IMR-90 (cell line): ENCODE results near the gene GABRP. TPM values are rescaled to one million over a fixed set of nuclear protein-coding genes. Genes with fewer than 3 reads are reported as not detected.

Experiments used
- ATAC-seq: fragments of 200-7000 bp; cut with Tn5 transposase; 2 replicates; pipeline ENCODE4 v1.9.1; 2020; ENCODE audit warnings: low read depth, mild to moderate bottlenecking, moderate library complexity
- BruUV-seq: library from RNA; stranded (reverse); fragments of 400-500 nt; replicated peaks from 2 replicates; lab custom pipeline; 2021; lab: Mats Ljungman, UMichigan
- CTCF ChIA-PET: fragments of 300-600 bp; formaldehyde crosslinking; extraction: SDS; loops from one replicate; lab custom pipeline; 2021; ENCODE audit warnings: antibody characterized with exemption; lab: Yijun Ruan, JAX
- POLR2A ChIA-PET: fragments of 300-600 bp; sonication (Branson Sonifier 250); formaldehyde crosslinking; loops from one replicate; lab custom pipeline; 2022; ENCODE audit warnings: antibody characterized with exemption; ENCODE audit not compliant: unreplicated experiment; lab: Charles Lee
- DNase-seq: peaks from one replicate; pipeline ENCODE4 v3.0.0; 2013
- H2AFZ ChIP-seq: replicated peaks from 2 replicates; pipeline ENCODE3; 2013; ENCODE audit warnings: low read length, mild to moderate bottlenecking; ENCODE audit not compliant: poor library complexity
- H2AK5ac ChIP-seq: 2 replicates; pipeline ENCODE4 v1.6.1; 2013; ENCODE audit warnings: low read depth, low read length, inconsistent platforms
- H2AK9ac ChIP-seq: replicated peaks from 2 replicates; pipeline ENCODE3; 2013; ENCODE audit warnings: mild to moderate bottlenecking, low read depth, low read length, moderate library complexity; ENCODE audit not compliant: poor library complexity
- H2BK120ac ChIP-seq: 2 replicates; pipeline ENCODE4 v1.6.1; 2013; ENCODE audit warnings: low read depth, low read length, inconsistent platforms
- H2BK15ac ChIP-seq: 3 replicates; pipeline ENCODE4 v1.6.1; 2013; ENCODE audit warnings: low read depth, low read length, inconsistent platforms
- H2BK20ac ChIP-seq: 2 replicates; pipeline ENCODE4 v1.6.1; 2013; ENCODE audit warnings: low read depth, mild to moderate bottlenecking, inconsistent platforms, low read length, moderate library complexity
- H2BK5ac ChIP-seq: 2 replicates; pipeline ENCODE4 v1.6.1; 2013; ENCODE audit warnings: mild to moderate bottlenecking, low read depth, low read length, inconsistent platforms; ENCODE audit not compliant: poor library complexity, severe bottlenecking
- H3K14ac ChIP-seq: replicated peaks from 2 replicates; pipeline ENCODE4 v1.6.1; 2013; ENCODE audit warnings: low read depth, low read length, inconsistent platforms
- H3K18ac ChIP-seq: 2 replicates; pipeline ENCODE4 v1.6.1; 2013; ENCODE audit warnings: low read depth, low read length, control low read depth
- H3K23ac ChIP-seq: 2 replicates; pipeline ENCODE4 v1.6.1; 2013; ENCODE audit warnings: low read depth, low read length, inconsistent platforms
- H3K27ac ChIP-seq: 2 replicates; pipeline ENCODE4 v1.5.1; 2013; ENCODE audit warnings: mild to moderate bottlenecking, control low read depth, low read length; ENCODE audit not compliant: insufficient read depth
- H3K27me3 ChIP-seq: 2 replicates; pipeline ENCODE4 v1.6.1; 2013; ENCODE audit warnings: low read length; ENCODE audit not compliant: control insufficient read depth, insufficient read depth
- H3K36me3 ChIP-seq: 2 replicates; pipeline ENCODE4 v1.6.1; 2013; ENCODE audit warnings: low read length, mixed read lengths; ENCODE audit not compliant: control insufficient read depth, insufficient read depth
- H3K4ac ChIP-seq: 2 replicates; pipeline ENCODE4 v1.6.1; 2013; ENCODE audit warnings: low read depth, low read length, inconsistent platforms
- H3K4me1 ChIP-seq: 2 replicates; pipeline ENCODE4 v1.6.1; 2013; ENCODE audit warnings: low read length, mixed read lengths; ENCODE audit not compliant: control insufficient read depth, insufficient read depth
- H3K4me2 ChIP-seq: 2 replicates; pipeline ENCODE4 v1.6.1; 2013; ENCODE audit warnings: low read depth, mild to moderate bottlenecking, control low read depth, low read length, moderate library complexity
- H3K4me3 ChIP-seq: 2 replicates; pipeline ENCODE4 v1.5.1; 2013; ENCODE audit warnings: low read depth, mild to moderate bottlenecking, control low read depth, low read length, moderate library complexity; ENCODE audit not compliant: insufficient read depth
- H3K56ac ChIP-seq: 2 replicates; pipeline ENCODE4 v1.6.1; 2013; ENCODE audit warnings: low read length, inconsistent platforms; ENCODE audit not compliant: insufficient read depth; ENCODE audit errors: extremely low read depth
- H3K79me1 ChIP-seq, 2 experiments: 2 replicates each; pipeline ENCODE4 v1.6.1; 2013; ENCODE audit warnings: low read length in 2 of 2, inconsistent platforms in 1 of 2, low read depth in 1 of 2
- H3K9ac ChIP-seq: 2 replicates; pipeline ENCODE4 v1.6.1; 2013; ENCODE audit warnings: low read depth, low read length, control low read depth
- H3K9me1 ChIP-seq: 2 replicates; pipeline ENCODE4 v1.6.1; 2013; ENCODE audit warnings: low read length, inconsistent platforms; ENCODE audit not compliant: insufficient read depth
- H3K9me3 ChIP-seq: 2 replicates; pipeline ENCODE4 v1.6.1; 2013; ENCODE audit warnings: low read length; ENCODE audit not compliant: control insufficient read depth, insufficient read depth
- H4K20me1 ChIP-seq: 2 replicates; pipeline ENCODE4 v1.6.1; 2013; ENCODE audit warnings: low read length, inconsistent platforms; ENCODE audit not compliant: insufficient read depth
- H4K5ac ChIP-seq: 2 replicates; pipeline ENCODE4 v1.6.1; 2013; ENCODE audit warnings: mild to moderate bottlenecking, low read depth, low read length, control low read depth
- H4K8ac ChIP-seq, 2 experiments: 2 replicates each; pipeline ENCODE4 v1.6.1; 2013; ENCODE audit warnings: low read depth in 2 of 2, low read length in 2 of 2, control low read depth in 1 of 2, inconsistent platforms in 1 of 2
- H4K91ac ChIP-seq: 2 replicates; pipeline ENCODE4 v1.6.1; 2013; ENCODE audit warnings: low read depth, low read length, inconsistent platforms; ENCODE audit not compliant: insufficient read depth
- BHLHE40 ChIP-seq: fragments of 150-350 bp; IDR thresholded peaks from 2 replicates; pipeline ENCODE4 v1.6.1; 2016; ENCODE audit warnings: mild to moderate bottlenecking, low read depth, low read length
- CEBPB ChIP-seq: IDR thresholded peaks from 2 replicates; pipeline ENCODE4 v1.6.1; 2012; ENCODE audit warnings: low read depth, low read length, improper control_type of control experiment
- MAFK ChIP-seq: IDR thresholded peaks from 2 replicates; pipeline ENCODE4 v1.6.1; 2012; ENCODE audit warnings: low read depth, low read length, improper control_type of control experiment
- MAZ ChIP-seq: IDR thresholded peaks from 2 replicates; pipeline ENCODE4 v1.6.1; 2012; ENCODE audit warnings: low read depth, mild to moderate bottlenecking, low read length, improper control_type of control experiment, moderate library complexity, borderline replicate concordance
- POLR2A ChIP-seq: IDR thresholded peaks from 2 replicates; pipeline ENCODE4 v1.6.1; 2012; ENCODE audit warnings: mild to moderate bottlenecking, low read depth, low read length
- RAD21 ChIP-seq: IDR thresholded peaks from 2 replicates; pipeline ENCODE4 v1.6.1; 2012; ENCODE audit warnings: low read length, improper control_type of control experiment
- RCOR1 ChIP-seq: IDR thresholded peaks from 2 replicates; pipeline ENCODE4 v1.6.1; 2012; ENCODE audit warnings: mild to moderate bottlenecking, low read length, improper control_type of control experiment; ENCODE audit not compliant: insufficient replicate concordance
- USF2 ChIP-seq: fragments of 150-350 bp; IDR thresholded peaks from 2 replicates; pipeline ENCODE4 v1.6.1; 2017; ENCODE audit warnings: mild to moderate bottlenecking, antibody characterized with exemption, low read length, low read depth
- WGBS, 2 experiments: methylation state at CpG; one replicate each; pipeline versions ENCODE4 v1.1.5 to v1.1.7; 2013; ENCODE audit warnings: missing lambda C conversion rate in 2 of 2; ENCODE audit not compliant: insufficient read length in 1 of 2; ENCODE audit errors: extremely low coverage in 2 of 2; 5-methylcytosine and 5-hydroxymethylcytosine counted together
- dilution Hi-C: fragments of 300-500 bp; cut with HindIII; formaldehyde crosslinking; loops from one replicate; pipeline ENCODE4 v1.14.3; 2018; ENCODE audit warnings: low sequenced_read_pairs; ENCODE audit not compliant: unreplicated experiment
- in situ Hi-C: fragments of 300-500 bp; cut with MboI; formaldehyde crosslinking; loops from 3 replicates; pipeline ENCODE4 v1.14.3; 2019; ENCODE audit warnings: low sequenced_read_pairs, inconsistent platforms, mixed read lengths
- intact Hi-C: fragments of 100-400 bp; cut with micrococcal nuclease; formaldehyde crosslinking; loops from 2 replicates; pipeline ENCODE4 v1.10.0; 2022
- polyA plus RNA-seq, 3 experiments: library from polyadenylated mRNA; depleted of rRNA; stranded (reverse); fragments of >200 nt; gene quantifications; 2 replicates each; pipeline ENCODE4 v1.2.3, GENCODE V29; 2012; ENCODE audit warnings: low replicate concordance in 1 of 3
- total RNA-seq: library from RNA; depleted of rRNA; stranded (reverse); fragments of >200 nt; gene quantifications from 2 replicates; pipeline ENCODE4 v1.2.3, GENCODE V29; 2012

GABRP gene
- total and polyA plus RNA-seq, 2 of the 4 experiments (the other 2 are of a cell fraction): not detected

GRCh38 chr5:170752257-170753215 is 31.0 kb upstream of the GABRP start:
- Histone ChIP-seq H4K91ac (no peak overlapping the region), H3K27me3 (peaks cover 35% of the 10 kb centered on the region), H3K27ac (no peak overlapping the region), H2BK5ac (no peak overlapping the region), H3K9ac (no peak overlapping the region), H3K4me1 (0 out of 2 replicates have a peak, but pooled peaks cover 2% of the 10 kb centered on the region), H2AK9ac (no peak overlapping the region), H3K9me3 (no peaks in the 10 kb centered on the region), H3K4me3 (no peak overlapping the region), H4K20me1 (no peaks in the 10 kb centered on the region), H3K36me3 (no peaks in the 10 kb centered on the region), H3K4me2 (no peak overlapping the region), H3K14ac (no peak overlapping the region), H4K5ac (no peak overlapping the region), H3K79me1 (no peaks in the 10 kb centered on the region), H3K23ac (no peak overlapping the region), H2AK5ac (no peak overlapping the region), H3K9me1 (no peaks in the 10 kb centered on the region), H2BK20ac (no peak overlapping the region), H3K56ac (no peak overlapping the region), H3K4ac (no peak overlapping the region), H3K18ac (no peak overlapping the region), H4K8ac (no peak overlapping the region), H2BK120ac (no peak overlapping the region), H2AFZ (no peak overlapping the region), H2BK15ac (no peak overlapping the region)
- no peak for DNase-seq
- ATAC-seq: no peak
- in situ Hi-C loops (no loop called here), dilution Hi-C loops (no loop called here), intact Hi-C loops (no loop called here)
- WGBS, 2 experiments: 34% methylated on average over 4 of the region's 10 CpGs; no CpG with 5 or more reads in 1 of the 2 experiments
- ChIA-PET POLR2A (no interaction called here), CTCF (no interaction called here)
- BruUV-seq: no TSS peak
- TF ChIP-seq MAZ (no peak), POLR2A (no peak), RAD21 (no peak), MAFK (no peak), USF2 (no peak), CEBPB (no peak), BHLHE40 (no peak), RCOR1 (no peak)
